Measurements from ENCODE around the gene AADACL3.

GRCh38 chr1:12706061-12706460 lies 9.8 kb upstream of the AADACL3 start:
- TF ChIP-seq EP300 (IDR thresholded peaks at IDR 0.05; ENCODE audit: borderline replicate concordance in 1 of 2, low read depth in 1 of 2, low read length in 1 of 2) (no peak), CTCF (IDR thresholded peaks at IDR 0.05) (no peak), REST (IDR thresholded peaks at IDR 0.05; ENCODE audit: low read depth, low read length) (no peak), EZH2phosphoT487 (IDR thresholded peaks at IDR 0.05; ENCODE audit: borderline replicate concordance, low read depth) (no peak), TCF12 (IDR thresholded peaks at IDR 0.05) (no peak), JUND (IDR thresholded peaks at IDR 0.05) (no peak), GABPA (IDR thresholded peaks at IDR 0.05; ENCODE audit: low read depth) (no peak), FOSL2 (IDR thresholded peaks at IDR 0.05; ENCODE audit: borderline replicate concordance, low read depth) (no peak), FOXJ3 (CRISPR knock-in tag; IDR thresholded peaks at IDR 0.05) (no peak), MAX (IDR thresholded peaks at IDR 0.05; ENCODE audit: low read depth) (no peak), USF1 (IDR thresholded peaks at IDR 0.05; ENCODE audit: borderline replicate concordance, low read depth) (no peak), POLR2AphosphoS5 (IDR thresholded peaks at IDR 0.05; ENCODE audit: low read depth, low read length) (no peak)

All from SK-N-SH (cell line).